ENCODE results near the gene RRN3.
"Not testable (repeated sequence)": the region's sequence is repeated elsewhere in the genome, so short reads cannot be mapped to it uniquely, and the experiment has no call there.

DNA sequence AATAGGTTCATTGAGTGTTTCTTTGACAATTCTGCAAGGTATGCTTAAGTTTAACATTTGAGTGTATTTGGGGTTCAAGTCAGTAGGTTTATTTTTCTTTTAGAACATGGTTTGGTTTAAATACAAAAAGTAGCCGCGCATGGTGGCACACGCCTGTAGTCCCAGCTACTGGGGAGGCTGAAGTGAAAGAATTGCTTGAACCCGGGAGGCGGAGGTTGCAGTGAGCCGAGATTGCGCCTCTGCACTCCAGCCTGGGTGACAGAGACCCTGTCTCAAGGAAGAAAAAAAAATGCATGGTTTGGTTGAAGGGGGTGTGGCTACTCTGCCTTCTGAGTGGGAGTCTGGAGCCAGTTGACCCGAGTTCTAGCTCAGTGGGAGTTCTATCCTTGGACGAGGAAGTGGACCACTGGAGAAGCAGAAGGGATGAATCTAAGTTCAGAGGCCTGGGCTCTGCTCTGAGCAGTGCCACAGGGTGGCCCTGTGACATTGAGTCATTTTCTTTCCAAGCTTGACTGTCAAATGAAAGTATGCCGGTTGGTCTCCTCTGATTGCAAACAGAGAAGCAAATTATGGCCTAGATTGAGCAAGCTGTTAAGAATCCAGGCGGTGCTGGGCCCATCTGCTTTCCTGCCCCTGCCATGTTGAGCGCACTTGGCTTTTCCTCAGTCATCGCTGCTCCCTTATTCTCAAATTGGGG lies 70.5 kb downstream of the RRN3 start:
- TF ChIP-seq CTCF, POLR2A (IDR thresholded peaks at IDR 0.05): not testable (repeated sequence)
